KBM-7 (cell line): ENCODE measurements around the gene CKAP4.

Experiments
- DNase-seq: peaks from one replicate; pipeline ENCODE4 v3.0.0-alpha.2; 2015
- in situ Hi-C: fragments of 300-500 bp; cut with MboI; formaldehyde crosslinking; loops from 2 replicates; pipeline ENCODE4 v1.14.3; 2020; ENCODE audit warnings: low sequenced_read_pairs, low pct_unique_long_range_greater_than_20kb, mixed read lengths

Gene CKAP4

DNA sequence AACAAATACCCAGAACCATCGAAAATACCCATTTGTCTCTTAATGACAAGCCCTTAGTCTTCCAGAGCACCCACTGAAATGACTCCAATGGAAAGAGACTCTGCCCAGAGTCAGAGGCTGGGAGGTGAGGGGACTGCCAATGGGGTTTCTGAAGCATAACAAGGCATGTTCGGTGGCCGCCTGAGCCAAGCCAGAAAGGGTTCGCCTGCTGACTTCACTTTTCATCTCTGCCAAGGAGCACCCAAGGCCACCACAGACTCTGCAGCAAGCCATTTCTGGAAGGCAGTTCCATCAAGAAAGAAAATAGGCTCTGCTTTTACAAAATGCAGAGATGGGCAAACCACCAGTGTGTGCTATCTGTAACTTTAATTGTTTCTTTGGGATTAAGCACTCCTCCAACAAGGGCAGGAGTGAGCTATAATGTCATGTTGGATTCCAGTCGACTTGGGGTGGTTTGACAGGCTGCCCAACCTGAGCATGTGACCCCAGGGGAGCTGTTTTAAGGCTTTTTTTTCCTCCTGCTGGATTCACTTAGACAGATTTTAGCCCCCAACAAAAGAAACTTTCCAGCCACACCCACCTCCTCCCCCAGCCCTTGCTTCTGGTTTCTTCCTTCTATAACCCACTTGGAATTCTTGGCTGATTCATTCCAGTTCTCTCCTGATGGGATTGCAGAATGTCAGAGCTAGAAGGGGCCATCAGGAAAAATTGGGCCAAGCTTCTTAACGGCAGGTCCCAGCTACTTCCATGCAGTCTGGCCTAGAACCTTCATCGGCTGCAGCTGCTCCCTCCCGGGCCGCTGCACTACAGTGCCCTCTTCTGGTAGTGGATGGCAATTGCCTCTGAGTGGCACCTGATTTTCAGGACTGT, 24.1 kb downstream of the CKAP4 start:
- peak; percentile 80 for DNase-seq
- in situ Hi-C loops = no loop called here

DNA sequence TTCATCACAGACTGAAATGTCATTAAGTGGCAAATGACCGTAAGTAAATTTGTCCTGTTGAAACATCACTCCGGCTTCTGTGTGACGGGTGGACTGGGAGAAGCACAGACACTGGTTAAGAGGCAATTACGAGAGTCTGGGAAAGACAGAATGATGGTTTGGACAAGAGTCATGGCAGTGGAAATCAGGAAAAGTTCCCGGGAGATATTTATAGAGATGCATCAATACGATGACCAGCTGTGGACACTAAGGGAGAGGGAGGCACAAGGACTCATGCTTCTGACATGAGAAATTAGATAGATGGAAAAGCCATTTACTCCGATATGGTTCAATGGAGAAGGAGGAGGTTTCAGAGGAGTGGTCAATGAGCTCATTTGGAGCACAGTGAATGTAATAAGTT, 27.3 kb downstream of the CKAP4 start:
- in situ Hi-C loops = no loop called here
- no peak for DNase-seq

DNA sequence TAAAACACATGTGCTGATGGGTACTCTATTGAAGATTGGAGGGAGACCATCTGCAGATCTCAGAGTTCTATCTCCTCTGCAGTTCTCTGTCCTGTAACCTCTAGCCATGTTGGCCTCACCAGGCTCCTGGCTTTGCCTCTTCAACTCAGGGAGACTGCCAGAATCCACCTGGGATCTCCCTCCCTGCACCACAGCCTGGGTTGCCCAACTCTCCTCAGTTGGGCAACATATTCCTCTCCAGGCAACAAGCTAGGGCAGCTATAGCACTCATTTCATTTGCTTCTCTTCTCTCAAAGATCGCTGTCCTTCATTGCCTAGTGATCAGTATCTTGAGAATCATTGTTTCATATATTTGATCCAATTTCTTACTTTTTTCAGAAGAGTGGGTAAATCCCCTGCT, 28.8 kb downstream of the CKAP4 start:
- DNase-seq = no peak
- in situ Hi-C loops = no loop called here

DNA sequence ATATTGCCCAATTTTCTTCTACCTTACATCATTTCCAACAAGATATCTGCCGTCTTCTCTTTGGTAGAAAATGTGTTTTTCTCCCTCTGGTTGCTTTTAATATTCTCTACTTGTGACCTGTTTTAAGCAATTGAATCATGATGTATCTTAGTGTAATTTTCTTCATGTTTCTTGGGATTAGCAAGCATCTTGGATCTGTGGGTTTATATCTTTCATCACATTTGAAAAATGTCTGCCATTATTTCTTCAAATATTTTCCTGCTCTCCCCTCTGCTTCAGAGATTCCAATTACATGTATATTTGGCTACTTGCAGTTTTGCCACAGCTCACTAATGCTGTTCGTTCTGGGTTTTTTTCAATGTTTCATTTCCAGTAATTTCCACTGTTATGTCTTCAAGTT, 30.1 kb downstream of the CKAP4 start:
- in situ Hi-C loops = no loop called here
- no peak for DNase-seq

DNA sequence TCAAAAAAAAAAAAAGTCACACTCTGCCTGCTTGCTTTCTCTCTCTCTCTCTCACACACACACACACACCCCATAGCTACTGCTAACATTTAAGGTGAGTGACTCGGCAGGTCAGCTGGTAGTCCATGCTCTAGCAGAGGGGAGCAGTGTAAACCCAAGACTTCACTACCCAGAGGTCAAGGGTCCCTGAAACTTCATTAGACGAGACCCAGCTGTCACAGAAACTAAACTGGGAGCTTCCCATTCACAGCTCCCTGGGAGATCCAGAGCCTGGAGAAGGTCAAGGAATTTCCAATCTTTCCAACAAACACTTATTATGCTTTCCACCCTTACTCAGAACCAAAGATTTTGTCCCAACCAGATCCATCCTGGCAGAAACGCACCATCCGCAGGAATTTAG, 33.2 kb downstream of the CKAP4 start:
- no peak for DNase-seq
- in situ Hi-C loops = no loop called here

DNA sequence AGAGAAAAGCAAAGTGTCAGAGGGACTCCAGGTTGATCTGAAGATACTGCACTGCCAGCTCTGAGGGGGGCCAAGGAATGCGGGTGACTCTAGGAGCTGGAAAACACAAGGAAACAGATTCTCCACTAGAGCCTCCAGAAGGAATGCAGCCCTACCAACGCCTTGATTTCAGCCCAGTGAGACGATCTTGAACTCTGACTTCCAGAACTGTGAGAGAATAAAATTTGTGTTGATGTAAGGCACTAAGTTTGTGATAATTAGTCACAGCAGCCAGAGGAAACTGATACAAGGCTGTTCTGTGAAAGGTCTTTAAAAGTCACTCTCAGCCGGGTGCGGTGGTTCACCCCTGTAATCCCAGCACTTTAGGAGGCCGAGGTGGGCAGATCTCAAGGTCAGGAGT, 34.2 kb downstream of the CKAP4 start:
- in situ Hi-C loops = no loop called here
- no peak for DNase-seq

DNA sequence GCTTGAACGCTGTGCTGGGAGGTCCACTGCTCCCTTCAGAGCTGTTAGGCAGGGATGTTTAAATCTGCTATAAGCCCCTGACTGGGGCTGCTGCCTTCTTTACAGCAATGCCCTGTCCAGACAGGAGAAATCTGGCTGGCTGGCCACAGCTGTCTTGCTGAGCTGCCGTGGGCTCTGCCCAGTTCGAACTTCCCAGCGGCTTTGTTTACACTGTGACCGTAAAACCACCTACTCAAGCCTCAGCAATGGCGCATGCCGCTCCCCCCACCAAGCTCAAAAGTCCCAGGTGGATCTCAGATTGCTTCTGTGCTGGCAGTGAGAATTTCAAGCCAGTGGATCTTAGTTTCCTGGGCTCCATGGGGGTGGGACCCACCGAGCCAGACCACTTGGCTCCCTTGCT, 35.8 kb downstream of the CKAP4 start:
- in situ Hi-C loops = no loop called here
- no peak for DNase-seq

DNA sequence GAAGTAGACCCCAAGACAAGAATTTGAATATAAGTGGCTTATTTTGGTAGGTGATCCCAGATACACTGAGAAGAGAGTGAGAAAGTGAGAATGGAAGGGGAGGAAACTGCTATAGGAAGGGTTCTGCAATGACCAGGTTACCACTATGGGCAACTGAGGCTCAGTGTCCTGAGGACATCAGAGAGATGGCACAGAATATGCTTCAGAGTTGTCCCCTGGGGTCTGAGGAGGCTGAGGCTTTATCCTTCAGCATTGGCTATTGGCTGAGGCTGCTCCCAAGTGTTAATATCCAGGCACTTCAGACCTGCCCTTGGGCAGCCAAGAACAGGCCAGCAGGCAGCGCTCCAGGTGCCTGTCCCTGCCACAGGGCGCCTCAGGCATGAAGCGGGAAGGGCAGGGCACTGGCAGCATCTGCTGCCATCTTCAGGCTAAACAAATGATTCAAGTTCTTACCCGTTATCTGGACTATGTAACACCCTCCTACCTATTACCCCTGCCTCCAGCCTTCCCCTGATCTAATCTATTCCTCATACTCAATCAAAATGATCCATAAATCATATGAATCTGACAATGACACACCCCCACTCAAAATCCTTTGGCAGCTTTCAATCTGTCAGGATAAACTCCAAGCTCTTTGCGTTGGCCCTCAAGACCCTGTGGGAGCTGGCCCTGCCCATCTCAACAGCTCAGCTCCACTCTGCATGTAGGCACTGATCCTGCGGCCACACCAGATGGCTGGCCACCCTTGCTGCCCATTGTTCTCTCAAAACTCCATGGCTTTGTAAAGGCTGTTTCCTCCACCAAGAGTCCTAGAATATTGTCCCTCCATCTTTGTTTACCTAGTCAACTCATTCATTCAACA, 42.4 kb downstream of the CKAP4 start:
- in situ Hi-C loops = no loop called here
- peak; percentile 8 for DNase-seq

DNA sequence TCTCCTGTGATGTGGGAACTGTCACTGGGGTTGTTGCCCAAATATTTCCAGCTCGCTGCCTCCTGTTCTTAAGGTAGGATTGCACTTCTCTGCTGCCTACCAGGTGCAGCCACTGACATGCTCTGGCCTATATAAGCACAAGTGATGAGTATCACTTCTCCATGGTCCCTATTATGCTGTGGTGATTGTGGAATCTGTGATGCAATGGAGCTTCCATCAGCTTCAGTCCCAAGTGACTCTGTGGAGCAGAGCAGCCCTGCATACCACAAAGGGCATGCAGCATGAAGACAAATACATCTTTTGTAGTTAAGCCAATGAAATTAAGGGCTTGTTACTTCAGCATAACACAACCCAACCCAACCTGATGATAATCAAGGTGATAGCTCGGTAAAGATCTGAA, 43.5 kb downstream of the CKAP4 start:
- DNase-seq = no peak
- in situ Hi-C loops = no loop called here

DNA sequence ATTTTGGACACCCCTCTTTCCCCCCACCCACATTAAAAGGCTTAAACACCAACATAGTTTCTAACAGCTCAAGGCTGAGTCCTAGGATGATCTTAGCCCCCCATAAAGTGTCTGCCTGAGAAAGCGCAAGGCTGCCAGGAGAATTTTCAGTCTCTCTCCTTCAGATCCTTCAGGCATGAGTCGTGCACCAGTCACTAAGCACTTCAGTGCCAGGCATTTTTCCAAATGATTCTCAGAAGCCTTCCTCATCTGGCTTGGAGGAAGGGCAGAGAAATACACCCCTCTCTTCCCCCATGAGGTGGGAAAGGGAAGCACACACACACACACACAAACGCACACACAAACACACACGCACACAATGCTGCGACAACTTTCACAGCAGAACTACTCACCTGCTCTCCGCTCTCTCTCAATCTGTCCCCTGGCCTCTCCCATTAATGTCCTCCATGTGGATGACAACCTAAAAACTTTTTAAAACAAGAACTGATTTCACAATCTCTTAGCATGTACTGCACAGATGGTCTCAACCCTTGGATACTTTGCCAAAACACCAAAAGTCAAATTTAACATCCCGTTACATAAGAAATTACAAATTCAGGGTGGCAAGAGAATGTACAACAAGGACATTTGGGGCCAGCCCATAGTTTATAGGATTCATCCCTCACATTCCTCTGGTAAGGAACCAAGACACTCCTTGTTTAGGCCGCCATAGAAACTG, 49.8 kb downstream of the CKAP4 start:
- in situ Hi-C loops = no loop called here
- no peak for DNase-seq

DNA sequence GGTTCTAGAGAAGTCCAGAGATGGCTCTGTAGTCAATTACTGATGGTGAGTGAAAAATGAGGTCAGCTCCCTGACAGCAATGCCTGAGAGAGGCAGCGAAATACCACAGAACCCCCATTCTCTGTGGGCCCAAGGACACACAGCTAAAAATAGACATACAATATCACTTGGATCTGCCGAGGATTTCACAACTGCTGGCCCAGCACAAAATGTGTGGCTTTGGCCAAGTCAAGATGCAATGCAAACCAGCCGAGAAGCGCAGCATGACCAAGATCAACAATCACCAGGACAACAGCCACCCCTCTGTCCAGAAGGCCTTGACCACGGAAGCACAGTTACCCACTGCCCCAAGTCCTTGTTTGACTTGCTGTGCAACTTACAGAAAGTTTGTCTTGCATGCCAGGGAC, 52.2 kb downstream of the CKAP4 start:
- DNase-seq = no peak
- in situ Hi-C loops = no loop called here

DNA sequence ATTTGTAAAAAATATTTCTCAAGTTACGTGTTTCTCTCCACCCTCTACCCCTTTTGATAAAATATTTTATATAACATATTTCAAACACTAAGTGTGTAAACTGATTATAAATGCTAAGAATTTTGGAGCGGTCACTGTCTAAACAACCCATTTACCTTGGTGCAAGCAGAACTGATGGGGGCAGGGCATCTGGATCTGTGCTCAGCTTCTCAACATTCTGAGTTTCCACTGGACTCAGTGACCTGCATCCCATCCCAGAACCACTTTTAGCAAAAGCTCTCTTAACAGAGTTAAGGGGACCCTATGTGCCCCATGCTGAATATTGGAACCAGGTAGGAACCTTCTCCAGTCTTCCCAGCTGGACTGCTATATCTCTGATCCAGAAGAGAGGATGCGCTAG, 53.5 kb downstream of the CKAP4 start:
- no peak for DNase-seq
- in situ Hi-C loops = no loop called here

DNA sequence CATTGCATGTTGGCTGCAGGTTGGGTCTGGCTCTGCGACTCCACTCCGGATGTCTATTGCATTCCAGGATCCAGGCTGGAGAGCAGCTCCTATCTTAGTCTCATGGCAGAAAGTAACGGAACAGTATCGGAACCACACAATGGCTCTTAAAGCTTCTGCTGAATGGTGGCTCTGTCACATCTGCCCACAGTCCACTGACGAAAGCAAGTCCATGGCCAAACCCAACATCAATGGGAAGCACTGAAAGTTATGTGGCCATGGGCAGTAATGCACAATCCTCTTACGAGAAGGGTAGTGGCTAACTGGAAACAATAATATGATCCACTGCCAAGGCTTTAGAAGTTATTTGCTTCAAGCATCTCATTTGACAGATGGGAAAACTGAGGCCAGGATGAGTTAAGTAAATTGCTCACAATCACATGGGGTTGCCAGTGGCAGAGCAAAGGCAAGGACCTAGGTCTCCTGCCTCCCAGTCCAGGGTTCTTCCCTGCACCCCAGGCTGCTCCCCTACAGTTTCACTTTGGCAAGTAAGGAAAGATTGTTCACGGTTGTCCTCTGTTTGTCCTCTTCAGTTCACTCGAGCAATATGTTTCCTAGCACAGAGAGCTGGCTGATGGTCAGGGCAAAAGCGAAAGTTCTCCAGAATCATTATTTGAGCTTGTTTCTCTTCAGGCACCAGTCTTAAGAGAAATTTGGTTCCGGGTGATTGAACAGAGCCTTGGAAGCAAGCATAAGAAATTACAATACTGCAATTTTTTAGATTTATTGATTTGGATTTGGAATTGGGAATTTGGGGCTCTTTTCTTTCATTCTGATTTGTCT, 54.2 kb downstream of the CKAP4 start:
- in situ Hi-C loops = no loop called here
- DNase-seq = no peak

DNA sequence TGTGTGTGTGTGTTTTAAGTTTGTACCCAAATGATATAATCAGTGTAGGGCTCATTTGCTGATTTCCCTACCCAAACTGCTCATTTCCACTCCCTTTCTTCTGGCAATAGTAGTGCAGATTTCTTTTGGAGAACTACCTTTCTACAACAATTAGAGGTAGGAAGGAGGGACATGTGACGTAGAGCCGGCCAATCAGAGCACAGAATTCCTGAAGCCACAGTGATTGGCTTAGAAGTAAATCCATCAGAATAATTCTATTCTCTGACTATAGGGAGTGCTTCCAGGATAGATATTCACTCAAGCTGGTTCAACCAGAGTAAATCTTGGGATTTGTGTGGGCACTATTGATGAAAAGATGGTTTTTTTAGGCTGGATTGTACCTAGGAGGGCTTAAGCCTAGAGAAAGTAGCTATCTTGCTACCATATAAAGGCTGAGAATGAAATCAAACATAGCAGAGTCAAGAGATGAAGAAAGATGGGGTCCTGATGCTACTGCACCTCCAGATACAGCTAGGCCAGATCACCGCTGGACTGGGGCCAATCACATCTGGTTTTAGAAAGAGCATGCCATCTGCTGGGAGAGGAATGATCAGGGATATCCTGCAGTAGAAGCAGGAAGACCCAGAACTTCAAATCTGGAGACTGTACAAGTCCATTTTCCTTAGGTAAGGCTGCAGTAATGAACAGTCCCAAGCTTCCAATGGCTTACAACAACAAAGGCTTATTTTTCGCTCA, 55.0 kb downstream of the CKAP4 start:
- in situ Hi-C loops = no loop called here

DNA sequence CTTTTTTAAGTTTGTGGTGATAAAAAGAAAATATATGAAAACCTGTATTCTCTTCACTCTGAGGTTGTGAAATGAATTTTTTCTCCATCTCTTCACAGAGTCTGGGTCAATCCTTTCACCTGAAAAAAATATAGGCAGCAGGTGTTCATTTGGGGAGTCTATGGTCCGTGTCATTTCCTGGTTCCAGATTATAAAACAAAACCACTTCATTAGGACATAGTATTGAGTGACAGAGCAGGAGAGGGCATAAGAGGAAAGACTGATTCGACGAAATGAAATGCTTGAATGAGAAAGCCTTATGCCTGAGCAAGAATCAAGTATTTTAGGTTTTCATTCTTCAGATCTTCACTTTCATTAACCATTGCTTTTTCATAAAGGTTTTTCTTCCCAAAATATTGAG, 57.2 kb downstream of the CKAP4 start:
- in situ Hi-C loops = no loop called here
- no peak for DNase-seq

More for the DNA sequence above, 55.0 kb downstream of the CKAP4 start:
- DNase-seq = no peak

DNA sequence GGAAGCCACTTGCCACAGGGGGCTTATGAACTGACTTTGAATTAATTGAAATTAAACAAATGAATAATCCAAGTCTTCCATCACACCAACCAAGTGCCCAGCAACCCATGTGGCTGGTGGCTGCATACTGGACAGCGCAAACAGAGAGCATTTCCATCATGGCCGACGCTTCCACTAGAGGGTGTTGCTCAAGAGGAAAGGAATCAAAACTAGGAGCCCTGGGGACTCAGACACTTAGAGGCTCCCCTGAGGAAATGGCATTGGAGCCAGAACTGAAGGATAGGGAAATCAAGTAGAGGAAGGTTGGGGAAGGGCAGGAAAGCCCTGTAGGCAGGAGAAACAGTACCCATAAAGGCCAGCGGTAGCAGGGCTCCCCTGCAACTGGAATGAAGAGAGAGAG, 58.5 kb downstream of the CKAP4 start:
- in situ Hi-C loops = no loop called here
- DNase-seq = no peak

DNA sequence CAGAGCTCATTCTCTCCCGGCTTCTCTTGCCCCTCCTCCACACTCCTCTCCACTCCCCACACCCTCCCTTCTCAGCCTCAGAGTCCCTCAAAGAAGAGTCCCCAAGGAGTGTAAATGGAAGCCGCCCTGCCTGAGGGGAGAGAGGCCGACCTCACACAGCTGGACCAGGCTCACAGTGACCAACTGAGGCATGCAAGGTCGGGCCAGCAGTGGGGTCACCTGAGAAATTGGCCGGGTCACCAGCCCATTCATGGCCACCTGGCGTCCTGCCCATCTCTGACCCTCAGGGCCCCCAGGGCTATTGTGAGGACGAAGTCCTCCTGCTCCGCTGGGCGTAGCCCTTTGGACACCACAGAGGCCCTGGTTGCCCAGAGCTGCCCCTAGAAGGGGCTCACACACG, 59.6 kb downstream of the CKAP4 start:
- in situ Hi-C loops = no loop called here
- DNase-seq = no peak
